ENCODE results near the gene NFATC2. TPM values are rescaled to one million over a fixed set of nuclear protein-coding genes. Genes with fewer than 3 reads are reported as not detected.

Gene NFATC2
- total and polyA plus RNA-seq, 2 of the 8 experiments (the other 6 are each of a cell fraction or from before 2014, with no cell fraction given): 0.27 to 0.91 TPM

DNA sequence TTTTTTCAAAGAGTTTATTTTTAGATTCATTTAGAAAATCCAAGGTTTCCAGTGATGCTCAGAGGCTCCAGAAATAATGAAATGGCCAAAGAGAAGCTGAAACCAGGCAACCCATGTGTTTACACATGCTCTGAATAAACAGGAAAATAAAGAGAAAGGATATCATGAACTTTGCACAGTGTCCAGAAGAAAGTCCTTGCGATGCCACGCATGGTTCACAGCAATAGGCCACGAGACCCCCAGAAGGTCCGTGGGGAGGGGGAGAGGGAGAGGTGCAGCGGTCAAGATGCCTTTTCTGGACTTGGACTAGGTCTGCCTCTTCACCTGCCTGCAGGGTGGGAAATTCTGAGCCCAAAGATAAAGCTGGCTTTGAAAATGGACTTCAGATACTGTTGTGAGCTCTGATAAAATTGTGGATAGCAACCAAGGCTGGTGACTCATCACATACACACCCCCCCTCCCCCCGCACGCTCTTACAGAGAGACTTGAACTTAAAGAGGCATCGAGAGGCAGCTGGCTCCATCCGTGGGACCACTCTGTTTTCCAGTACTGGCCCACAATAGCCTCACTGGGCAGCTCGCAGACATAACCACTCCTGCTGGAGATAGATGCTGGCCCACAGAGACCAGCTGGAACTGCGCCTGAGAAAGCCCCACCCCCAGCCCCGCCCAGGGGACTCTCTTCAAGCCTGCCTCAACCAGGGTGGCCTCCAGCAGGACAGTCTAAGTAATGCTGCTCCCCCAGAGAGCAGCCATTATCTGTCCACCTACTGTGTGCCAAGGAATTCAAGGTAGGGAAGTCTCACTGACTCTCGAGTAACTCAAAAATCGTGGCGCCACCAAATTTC, 21.2 kb upstream of the NFATC2 start (continued):
- TF ChIP-seq, protein P1, sequence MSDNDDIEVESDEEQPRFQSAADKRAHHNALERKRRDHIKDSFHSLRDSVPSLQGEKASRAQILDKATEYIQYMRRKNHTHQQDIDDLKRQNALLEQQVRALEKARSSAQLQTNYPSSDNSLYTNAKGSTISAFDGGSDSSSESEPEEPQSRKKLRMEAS (IDR thresholded peaks at IDR 0.05): no peak
- TF ChIP-seq RBBP5 (IDR thresholded peaks at IDR 0.05; ENCODE audit: borderline replicate concordance, low read depth, low read length): no peak
